T-helper 1 cell treated with Interleukin-12 subunit alpha and Interleukin-12 subunit beta and Interleukin-4 antibody, amounts not matched to agents 30 ng/mL and 1 ng/mL, for 36 hours (primary cell): ENCODE measurements around the gene HASPIN. TPM values are rescaled to one million over a fixed set of nuclear protein-coding genes. Genes with fewer than 3 reads are reported as not detected.

Experiments used
- intact Hi-C: fragments of 100-400 bp; cut with micrococcal nuclease; formaldehyde crosslinking; loops from one replicate; pipeline ENCODE4 v1.15.1; 2024
- total RNA-seq: library from RNA; stranded (reverse); gene quantifications from 2 replicates; pipeline ENCODE4 v1.2.3, GENCODE V29; 2022

The HASPIN gene
- total RNA-seq, 1 donor from 2014 or later = 26.9 TPM

- intact Hi-C loops = no loop called here
These were observed 39.4 kb downstream of the HASPIN start for GRCh38 chr17:3762922-3763776.

GRCh38 chr17:3763777-3764170, 40.1 kb downstream of the HASPIN start:
- intact Hi-C loops = no loop called here

GRCh38 chr17:3765981-3766380, 42.3 kb downstream of the HASPIN start:
- intact Hi-C loops = loop anchor here (1.0 kb wide), 5 partner anchors 11 to 80 kb away; partner anchors contain the start of gene NCBP3

- intact Hi-C loops = no loop called here
These were observed 43.1 kb downstream of the HASPIN start for GRCh38 chr17:3766779-3767178.

GRCh38 chr17:3768341-3768740, 44.6 kb downstream of the HASPIN start:
- intact Hi-C loops = no loop called here

- intact Hi-C loops = no loop called here
These were observed 45.1 kb downstream of the HASPIN start for GRCh38 chr17:3768769-3769168.

GRCh38 chr17:3770466-3770865, 46.8 kb downstream of the HASPIN start:
- intact Hi-C loops = no loop called here

GRCh38 chr17:3771140-3771539, 47.4 kb downstream of the HASPIN start:
- intact Hi-C loops = no loop called here

GRCh38 chr17:3772764-3773163, 49.1 kb downstream of the HASPIN start:
- intact Hi-C loops = no loop called here

- intact Hi-C loops = no loop called here
These were observed 49.8 kb downstream of the HASPIN start for GRCh38 chr17:3773511-3773910.

GRCh38 chr17:3773966-3774365, 50.3 kb downstream of the HASPIN start:
- intact Hi-C loops = no loop called here

Other genes starting within 250 kb of the HASPIN start
- gene ASPA, start 247.9 kb upstream of the HASPIN start, total RNA-seq = not detected in 2 replicates
- 0.20 and 0.37 TPM in 2 replicates for gene TRPV3, start 166.1 kb upstream of the HASPIN start, total RNA-seq
- gene TRPV1, start 114.5 kb upstream of the HASPIN start, total RNA-seq = 7.7 and 9.0 TPM in 2 replicates
- 11.4 and 13.2 TPM in 2 replicates for gene SHPK, start 87.7 kb upstream of the HASPIN start, total RNA-seq
- gene CTNS, start 87.1 kb upstream of the HASPIN start, total RNA-seq = 21.3 and 23.9 TPM in 2 replicates
- 28.4 TPM in 2 replicates for gene TAX1BP3, start 55.3 kb upstream of the HASPIN start, total RNA-seq
- gene EMC6, start 55.1 kb upstream of the HASPIN start, total RNA-seq = 38.1 and 42.5 TPM in 2 replicates
- 216 and 220 TPM in 2 replicates for gene P2RX5, start 27.7 kb upstream of the HASPIN start, total RNA-seq
- gene ITGAE, start 77.3 kb downstream of the HASPIN start, total RNA-seq = 45.7 and 45.9 TPM in 2 replicates
- gene NCBP3, start 122.3 kb downstream of the HASPIN start, total RNA-seq = 45.7 and 49.4 TPM in 2 replicates
- 3.9 and 4.3 TPM in 2 replicates for gene CAMKK1, start 169.2 kb downstream of the HASPIN start, total RNA-seq
- 0.20 and 0.32 TPM in 2 replicates for gene P2RX1, start 192.6 kb downstream of the HASPIN start, total RNA-seq
- 269 and 274 TPM in 2 replicates for gene ATP2A3, start 240.5 kb downstream of the HASPIN start, total RNA-seq